HEK293T (cell line): Measurements from ENCODE around the gene HIVEP3.

ENCODE experiments used
- BHLHE40 ChIP-seq: fragments of 450-650 bp; IDR thresholded peaks from 2 replicates; pipeline ENCODE4 v1.6.1; 2016; ENCODE audit warnings: mild to moderate bottlenecking, moderate library complexity, borderline replicate concordance
- CTBP1 ChIP-seq: fragments of 450-650 bp; IDR thresholded peaks from 2 replicates; pipeline ENCODE4 v1.6.1; 2016; ENCODE audit warnings: borderline replicate concordance
- ELF4 ChIP-seq: fragments of 450-650 bp; IDR thresholded peaks from 2 replicates; pipeline ENCODE4 v1.6.1; 2017; ENCODE audit warnings: antibody characterized with exemption
- FOXA1 ChIP-seq: fragments of 450-650 bp; IDR thresholded peaks from 2 replicates; pipeline ENCODE4 v1.6.1; 2016; ENCODE audit warnings: mild to moderate bottlenecking
- FOXK2 ChIP-seq: fragments of 450-650 bp; IDR thresholded peaks from 2 replicates; pipeline ENCODE4 v1.6.1; 2016; ENCODE audit warnings: mild to moderate bottlenecking
- FOXM1 ChIP-seq: fragments of 450-650 bp; IDR thresholded peaks from 2 replicates; pipeline ENCODE4 v1.6.1; 2017; ENCODE audit warnings: mild to moderate bottlenecking, borderline replicate concordance
- HDGF ChIP-seq: fragments of 450-650 bp; IDR thresholded peaks from 2 replicates; pipeline ENCODE4 v1.6.1; 2017; ENCODE audit warnings: antibody characterized with exemption, borderline replicate concordance
- NFRKB ChIP-seq: fragments of 450-650 bp; IDR thresholded peaks from 2 replicates; pipeline ENCODE4 v1.6.1; 2016; ENCODE audit warnings: mild to moderate bottlenecking, moderate library complexity
- PKNOX1 ChIP-seq: fragments of 450-650 bp; IDR thresholded peaks from 2 replicates; pipeline ENCODE4 v1.6.1; 2016
- SP1 ChIP-seq: fragments of 450-650 bp; IDR thresholded peaks from 2 replicates; pipeline ENCODE4 v1.6.1; 2017
- SUZ12 ChIP-seq: fragments of 450-650 bp; IDR thresholded peaks from 2 replicates; pipeline ENCODE4 v1.6.1; 2016; ENCODE audit warnings: mild to moderate bottlenecking
- TARDBP ChIP-seq: fragments of 450-650 bp; IDR thresholded peaks from 2 replicates; pipeline ENCODE4 v1.6.1; 2016
- ZNF384 ChIP-seq: fragments of 450-650 bp; IDR thresholded peaks from 2 replicates; pipeline ENCODE4 v1.6.1; 2016

GRCh38 chr1:41823471-41823870, 95.3 kb downstream of the HIVEP3 start:
- TF ChIP-seq NFRKB, result no peak
- TF ChIP-seq CTBP1, result no peak
- no peak for TF ChIP-seq TARDBP
- TF ChIP-seq BHLHE40, result no peak
- no peak for TF ChIP-seq ZNF384
- TF ChIP-seq SP1, result no peak
- TF ChIP-seq ELF4, result no peak
- TF ChIP-seq HDGF, result no peak
- TF ChIP-seq SUZ12, result no peak
- TF ChIP-seq FOXM1, result no peak
- TF ChIP-seq FOXA1, result no peak
- TF ChIP-seq FOXK2, result no peak
- TF ChIP-seq PKNOX1, result no peak
